HuH-7 (cell line): Measurements from ENCODE around the gene TKFC.

Source experiments
- DNase-seq: peaks from one replicate; pipeline ENCODE4 v3.0.0; 2011; ENCODE audit warnings: low spot score

Gene TKFC

GRCh38 chr11:61345954-61346843 is 13.2 kb downstream of the TKFC start:
- no peak for DNase-seq

GRCh38 chr11:61347916-61348461 is 15.0 kb downstream of the TKFC start:
- no peak for DNase-seq

DNA sequence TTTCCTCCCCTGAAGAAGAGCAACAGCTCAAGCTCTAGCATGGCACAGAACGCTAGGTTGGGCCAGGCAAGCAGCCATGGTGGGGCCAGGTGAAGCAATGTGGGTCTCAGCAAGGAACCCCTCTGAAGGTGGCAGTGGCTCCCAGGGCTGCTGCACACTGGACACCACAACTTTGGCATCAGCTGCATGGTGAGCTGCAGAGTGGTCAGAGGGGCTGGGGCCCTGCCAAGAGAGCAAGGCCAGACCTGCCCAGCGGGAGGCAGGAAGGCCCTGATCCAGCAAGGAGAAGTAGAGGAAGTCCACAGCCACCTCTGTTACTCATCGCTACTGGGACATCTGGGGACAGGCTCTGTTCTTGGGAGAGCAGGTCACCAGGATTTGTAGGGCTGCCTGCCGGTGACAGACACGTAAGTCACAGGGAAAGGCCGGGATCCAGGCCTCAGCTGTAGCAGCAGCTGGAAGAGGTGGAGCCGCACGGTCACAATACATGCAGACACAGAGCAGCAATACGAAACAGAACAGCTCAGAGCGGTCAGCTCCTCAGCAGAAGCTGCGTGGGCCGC is 16.2 kb downstream of the TKFC start:
- DNase-seq: no peak

DNA sequence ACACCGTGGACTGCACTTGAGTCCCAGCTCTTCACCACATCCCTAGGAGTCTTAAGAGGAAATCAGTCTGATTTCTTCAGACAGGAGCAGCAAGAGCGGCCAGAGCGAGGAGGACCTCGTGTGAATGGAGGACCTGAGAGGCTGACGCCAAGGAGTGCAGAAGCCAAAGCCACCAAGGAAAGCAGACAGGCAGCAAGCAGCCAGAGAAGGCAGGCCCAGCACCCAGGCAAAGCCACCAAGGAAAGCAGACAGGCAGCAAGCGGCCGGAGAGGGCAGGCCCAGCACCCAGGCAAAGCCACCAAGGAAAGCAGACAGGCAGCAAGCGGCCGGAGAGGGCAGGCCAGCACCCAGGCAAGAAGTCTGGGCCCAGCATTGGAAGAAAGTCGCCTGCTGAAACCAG is 16.9 kb downstream of the TKFC start:
- no peak for DNase-seq

- no peak for DNase-seq
These were observed 17.3 kb downstream of the TKFC start for GRCh38 chr11:61350336-61350735.

GRCh38 chr11:61350803-61351202 is 17.8 kb downstream of the TKFC start:
- no peak for DNase-seq

- DNase-seq: no peak
These were observed 19.0 kb downstream of the TKFC start for GRCh38 chr11:61352038-61352437.

DNA sequence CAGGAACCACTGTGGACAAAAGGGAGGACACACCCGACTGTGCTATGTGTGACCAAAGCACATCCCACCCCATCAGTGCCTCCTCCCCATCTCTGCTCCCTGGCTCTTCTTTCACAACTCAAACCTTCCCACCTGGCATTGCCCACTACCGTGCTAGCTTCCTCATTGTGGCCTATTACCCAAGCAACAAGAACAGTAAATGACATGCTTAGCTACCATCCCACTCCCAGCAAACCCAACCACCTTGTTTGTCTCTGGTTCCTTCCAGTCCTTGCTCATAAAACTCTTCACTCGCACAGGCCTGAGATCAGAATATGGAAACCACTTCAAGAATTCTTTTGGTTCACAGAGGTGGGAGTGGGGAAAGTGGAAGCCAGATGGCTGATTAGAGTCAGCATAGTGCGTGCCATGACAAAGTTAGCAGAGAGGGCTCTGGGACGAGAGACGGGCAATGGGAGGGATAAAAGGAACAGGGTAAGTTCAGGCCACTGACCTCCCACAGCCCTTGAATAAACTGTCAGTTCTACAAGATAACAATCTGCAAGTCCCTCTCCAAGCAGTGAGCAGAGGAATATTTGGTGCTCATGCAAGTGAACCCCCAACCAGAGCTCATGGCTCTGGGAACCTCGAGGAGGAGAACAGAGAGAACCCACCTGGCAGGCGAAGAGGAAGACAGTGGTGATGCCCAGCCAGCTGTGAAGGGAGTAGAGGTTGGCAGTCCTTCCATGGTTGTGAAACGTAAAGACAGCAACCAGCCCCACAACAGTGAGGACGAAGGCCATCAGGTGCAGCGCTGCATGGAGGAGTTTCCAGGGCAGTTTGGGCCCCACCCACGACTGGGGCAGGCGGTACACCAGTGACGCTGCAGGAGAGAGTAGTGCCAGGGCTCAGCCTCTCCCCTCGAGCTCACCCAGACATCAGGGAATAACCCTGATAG is 20.4 kb downstream of the TKFC start:
- no peak for DNase-seq

DNA sequence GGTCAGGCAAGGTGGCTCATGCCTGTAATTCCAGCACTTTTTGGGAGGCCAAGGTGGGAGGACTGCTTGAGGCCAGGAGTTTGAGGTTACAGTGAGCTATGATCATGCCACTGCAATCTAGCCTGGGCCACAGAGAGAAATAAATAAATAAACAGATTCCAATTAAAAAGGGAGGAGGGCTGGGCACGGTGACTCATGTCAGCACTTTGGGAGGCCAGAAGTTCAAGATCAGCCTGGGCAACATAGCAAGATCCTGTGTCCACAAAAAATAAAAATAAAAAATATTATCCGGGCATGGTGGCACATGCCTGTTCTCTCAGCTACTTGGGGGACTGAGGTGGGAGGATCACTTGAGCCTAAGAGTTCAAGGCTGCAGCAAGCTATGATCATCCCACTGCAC is 21.2 kb downstream of the TKFC start:
- no peak for DNase-seq

- DNase-seq: no peak
These were observed 23.7 kb downstream of the TKFC start for GRCh38 chr11:61356706-61357105.

- DNase-seq: no peak
These were observed 24.3 kb downstream of the TKFC start for GRCh38 chr11:61357233-61357893.

DNA sequence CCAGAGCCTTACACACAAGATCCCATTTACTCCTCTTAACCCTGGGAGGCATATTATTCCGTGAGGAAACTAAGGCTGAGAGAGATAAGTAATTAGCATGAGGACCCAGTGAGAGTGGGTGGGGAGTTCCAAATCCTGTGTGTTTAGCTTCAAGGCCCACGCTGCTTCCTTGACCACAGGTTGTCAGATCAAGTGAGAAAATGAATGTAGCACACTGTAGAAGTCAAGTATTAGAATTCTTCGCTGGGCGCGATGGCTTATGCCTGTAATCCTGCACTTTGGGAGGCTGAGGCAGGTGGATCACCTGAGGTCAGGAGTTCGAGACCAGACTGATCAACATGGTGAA is 24.8 kb downstream of the TKFC start:
- no peak for DNase-seq

DNA sequence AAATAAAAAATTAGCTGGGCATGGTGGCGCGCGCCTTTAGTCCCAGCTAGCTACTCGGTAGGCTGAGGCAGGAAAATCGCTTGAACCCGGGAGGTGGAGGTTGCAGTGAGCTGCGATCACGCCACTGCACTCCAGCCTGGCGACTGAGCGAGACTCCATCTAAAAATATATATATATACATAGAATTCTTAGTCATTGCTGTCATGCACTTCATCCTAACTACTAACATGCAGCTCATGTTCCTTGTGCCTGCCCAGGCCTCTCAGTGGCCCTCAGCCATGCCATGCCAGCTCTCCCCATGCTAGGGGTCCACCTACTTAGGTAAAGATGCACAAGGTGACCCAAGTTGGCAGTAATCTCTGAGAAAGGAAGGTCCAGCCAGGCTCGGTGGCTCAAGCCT is 25.5 kb downstream of the TKFC start:
- no peak for DNase-seq

DNA sequence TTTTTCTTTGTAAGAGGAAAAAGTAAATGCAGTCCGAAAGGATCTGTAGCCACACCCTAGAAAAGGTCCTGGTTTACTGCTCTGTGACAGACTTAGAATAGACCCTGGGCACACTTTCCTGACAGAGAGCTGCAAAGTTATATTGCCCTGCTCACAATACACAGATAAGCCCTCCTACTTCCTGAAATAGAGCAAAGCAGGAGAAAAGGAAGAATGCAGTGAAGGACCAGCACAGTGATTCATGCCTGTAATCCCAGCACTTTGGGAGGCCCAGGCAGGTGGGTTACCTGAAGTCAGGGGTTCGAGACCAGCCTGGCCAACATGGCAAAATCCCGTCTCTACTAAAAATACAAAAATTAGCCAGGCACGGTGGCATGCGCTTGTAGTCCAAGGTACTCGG is 26.5 kb downstream of the TKFC start:
- peak; percentile 62 for DNase-seq

DNA sequence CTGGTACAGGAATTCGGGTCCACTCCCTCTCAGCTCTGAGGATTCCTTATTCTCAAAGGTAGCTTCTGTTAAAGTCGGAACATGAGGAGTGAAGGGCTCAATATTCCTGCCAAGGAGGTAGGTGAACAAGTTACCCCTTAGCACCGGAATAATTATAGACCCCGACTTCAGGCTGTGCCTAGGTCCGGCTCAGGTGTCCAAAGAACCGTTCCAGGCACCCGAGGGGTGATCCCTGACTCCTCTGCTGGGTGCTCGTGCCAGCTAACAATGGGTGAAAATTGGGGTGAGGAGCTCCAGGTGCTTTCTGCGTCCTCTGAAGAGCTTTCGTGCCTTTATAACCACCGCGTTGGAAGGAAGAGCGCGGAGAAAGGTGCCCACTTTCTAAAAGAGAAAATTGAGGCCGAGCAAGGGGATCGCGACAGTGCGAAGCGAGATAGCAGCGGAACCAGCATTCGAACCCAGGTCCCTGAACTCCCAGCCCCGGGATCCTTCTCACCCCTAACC is 28.3 kb downstream of the TKFC start:
- DNase-seq: no peak

DNA sequence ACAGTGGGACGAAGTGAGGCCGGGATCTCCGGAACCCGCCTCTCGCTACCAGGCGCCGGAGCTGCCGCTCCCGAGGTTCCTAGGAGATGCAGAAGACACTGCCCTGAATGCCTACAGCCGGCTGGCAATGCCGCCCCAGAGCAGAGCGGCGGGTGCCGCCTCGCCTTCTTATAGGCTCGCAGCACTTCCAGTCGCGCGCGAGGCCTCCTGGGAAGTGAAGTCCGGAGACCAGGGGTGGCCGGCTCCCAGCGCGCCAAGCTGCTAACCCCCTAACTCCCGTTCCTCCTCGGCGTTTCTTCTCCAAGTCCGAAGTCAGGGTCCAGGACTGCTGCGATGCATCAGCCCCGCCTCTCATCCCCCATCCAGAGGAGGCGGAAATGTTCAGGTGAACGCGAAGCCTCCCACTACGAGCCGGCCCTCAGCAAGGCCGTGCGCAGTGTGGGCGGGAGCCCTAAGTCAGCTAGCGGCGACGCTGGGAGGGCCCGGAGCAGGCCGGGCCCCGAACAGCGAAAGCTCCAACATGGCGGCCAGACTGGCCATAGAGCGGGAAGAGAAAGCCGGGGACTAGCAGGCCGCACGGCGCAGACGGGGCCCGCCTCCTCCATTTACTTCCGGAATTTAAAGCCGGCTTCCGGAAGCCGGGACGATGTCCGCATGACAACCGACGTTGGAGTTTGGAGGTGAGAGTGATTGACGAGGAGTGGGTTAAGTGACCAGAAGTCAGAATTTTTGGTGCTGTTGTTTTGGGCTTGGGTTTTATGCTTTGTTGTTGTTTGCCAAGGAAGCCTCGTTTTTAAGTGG is 28.9 kb downstream of the TKFC start, which contains the start of the genes CYB561A3 and TMEM138:
TSS of gene CYB561A3 (minus strand) at position 142 of the 801 bp plus-strand sequence. CDS start 5,169 bp downstream, outside the sequence.
TSS of gene TMEM138 (plus strand) at position 634 of the 801 bp plus-strand sequence. CDS start 2,017 bp downstream, outside the sequence.
- DNase-seq: peak; percentile 97

GRCh38 chr11:61362542-61362875 is 29.5 kb downstream of the TKFC start:
- no peak for DNase-seq

DNA sequence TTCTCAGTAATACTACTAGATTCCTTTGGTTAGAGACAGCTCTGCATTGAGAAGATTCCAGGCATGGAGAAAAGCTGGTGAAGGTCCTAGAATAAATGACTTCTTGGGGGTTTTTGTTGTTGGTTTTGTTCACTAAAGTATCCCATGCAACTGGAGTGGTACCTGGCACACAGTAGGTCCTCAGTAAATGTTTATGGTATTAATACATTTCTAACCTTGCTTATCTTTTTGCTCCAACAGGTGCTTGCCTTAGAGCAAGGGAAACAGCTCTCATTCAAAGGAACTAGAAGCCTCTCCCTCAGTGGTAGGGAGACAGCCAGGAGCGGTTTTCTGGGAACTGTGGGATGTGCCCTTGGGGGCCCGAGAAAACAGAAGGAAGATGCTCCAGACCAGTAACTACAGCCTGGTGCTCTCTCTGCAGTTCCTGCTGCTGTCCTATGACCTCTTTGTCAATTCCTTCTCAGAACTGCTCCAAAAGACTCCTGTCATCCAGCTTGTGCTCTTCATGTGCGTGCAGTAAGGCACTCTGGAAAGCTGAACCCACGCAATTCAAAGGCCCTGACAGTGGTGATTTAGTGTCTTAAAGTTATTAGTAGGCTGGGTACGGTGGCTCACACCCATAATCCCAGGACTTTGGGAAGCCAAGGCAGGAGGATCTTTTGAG is 31.1 kb downstream of the TKFC start:
- DNase-seq: no peak

DNA sequence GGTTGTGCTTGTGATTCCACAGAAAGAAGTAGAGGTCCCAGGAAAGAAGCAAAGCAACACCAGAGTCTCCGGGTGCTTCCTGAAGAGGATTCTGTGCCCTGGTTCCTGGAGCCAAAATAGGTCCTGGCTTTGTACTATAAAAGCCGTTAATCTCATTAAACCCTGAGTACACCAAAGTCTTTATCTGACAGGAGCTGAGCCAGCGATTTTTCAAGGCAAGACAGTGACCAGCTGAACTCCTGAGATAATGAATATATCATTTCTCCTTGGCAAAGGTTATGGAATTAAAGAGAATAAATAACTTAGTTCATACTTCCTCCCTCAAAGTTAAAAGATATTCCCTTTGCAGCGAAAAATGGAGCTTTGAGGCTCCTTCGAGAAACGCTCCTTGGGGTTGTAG is 34.4 kb downstream of the TKFC start:
- no peak for DNase-seq

GRCh38 chr11:61368646-61369045 is 35.6 kb downstream of the TKFC start:
- DNase-seq: no peak
